Measurements from ENCODE around the gene MYH14. TPM values are rescaled to one million over a fixed set of nuclear protein-coding genes. Genes with fewer than 3 reads are reported as not detected.

Gene MYH14
- total and polyA plus RNA-seq, 9 of the 15 experiments (the other 6 are each of a cell fraction or from before 2014, with no cell fraction given), result 0.04 to 0.86 (median 0.19) TPM; not detected in 2

DNA sequence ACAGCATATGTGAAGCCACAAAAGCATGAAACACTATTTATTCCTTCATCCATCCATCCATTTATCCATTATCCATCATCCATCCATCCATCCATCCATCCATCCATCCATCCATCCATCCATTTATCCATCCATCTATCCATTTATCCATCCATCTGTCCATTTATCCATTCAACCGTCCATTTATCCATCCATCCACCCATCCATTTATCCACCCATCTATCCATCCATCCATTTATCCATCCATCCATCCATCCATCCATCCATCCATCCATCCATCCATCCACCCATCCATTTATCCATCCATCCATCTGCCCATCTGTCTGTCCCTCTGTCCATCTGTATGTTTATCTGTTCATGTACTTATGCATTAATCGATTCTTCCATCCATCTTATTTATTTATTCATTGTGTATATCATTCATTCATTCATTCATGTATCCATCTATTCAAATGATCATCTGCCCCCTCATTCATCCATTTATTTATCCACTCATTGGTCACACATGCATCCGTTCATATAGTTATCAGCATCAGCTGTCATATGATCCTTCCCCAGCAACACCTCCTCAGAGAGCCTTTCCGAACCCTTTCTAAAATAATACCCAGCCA is 7.0 kb upstream of the MYH14 start (continued):
- TF ChIP-seq WHSC1 (IDR thresholded peaks at IDR 0.05; ENCODE audit: low read length) (no peak), POLR2G (IDR thresholded peaks at IDR 0.05; ENCODE audit: low read depth, low read length) (no peak)
- TF ChIP-seq, protein P1, sequence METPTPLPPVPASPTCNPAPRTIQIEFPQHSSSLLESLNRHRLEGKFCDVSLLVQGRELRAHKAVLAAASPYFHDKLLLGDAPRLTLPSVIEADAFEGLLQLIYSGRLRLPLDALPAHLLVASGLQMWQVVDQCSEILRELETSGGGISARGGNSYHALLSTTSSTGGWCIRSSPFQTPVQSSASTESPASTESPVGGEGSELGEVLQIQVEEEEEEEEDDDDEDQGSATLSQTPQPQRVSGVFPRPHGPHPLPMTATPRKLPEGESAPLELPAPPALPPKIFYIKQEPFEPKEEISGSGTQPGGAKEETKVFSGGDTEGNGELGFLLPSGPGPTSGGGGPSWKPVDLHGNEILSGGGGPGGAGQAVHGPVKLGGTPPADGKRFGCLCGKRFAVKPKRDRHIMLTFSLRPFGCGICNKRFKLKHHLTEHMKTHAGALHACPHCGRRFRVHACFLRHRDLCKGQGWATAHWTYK (CRISPR knock-in tag; IDR thresholded peaks at IDR 0.05), result no peak

- no peak for ATAC-seq
- H3K27me3 ChIP-seq (ENCODE audit: control insufficient read depth in 2 of 2, insufficient read depth in 2 of 2, low read length in 2 of 2), result peaks cover 0 to 13% of the 10 kb centered on the region in 2 experiments; a peak in 2 of 5 replicates
- H3K4me1 ChIP-seq (replicated peaks in 1 of 2; ENCODE audit: control insufficient read depth in 2 of 2, insufficient read depth in 2 of 2, low read length in 2 of 2), result no peaks in the 10 kb centered on the region; a peak in 1 of 5 replicates
- no TSS peak for BruUV-seq (replicated peaks)
- no peaks in the 10 kb centered on the region for H3K36me3 ChIP-seq (ENCODE audit: control insufficient read depth, insufficient read depth, low read length)
- no peaks in the 10 kb centered on the region for H3K9me3 ChIP-seq (replicated peaks; ENCODE audit: control insufficient read depth, insufficient read depth, low read depth, low read length)
- DNase-seq (ENCODE audit: extremely low read depth in 1 of 4, low spot score in 3 of 4), result no peak
- H3K4me3 ChIP-seq, result no peak overlapping the region
- ChIA-PET POLR2A (interaction anchor here (0.5 kb wide), 1 partner anchor 1806 kb away, joined by 3 read pairs; the partner anchor contains the start of gene KDELR1), CTCF (ENCODE audit: low intra/inter-chr PET ratio) (no interaction called here)
- H3K4me2 ChIP-seq (ENCODE audit: insufficient read depth, low read length), result no peak overlapping the region
- H3K9ac ChIP-seq (ENCODE audit: insufficient read depth in 1 of 2, low read depth in 2 of 2, low read length in 2 of 2), result no peak overlapping the region
- no peaks in the 10 kb centered on the region for H3K79me2 ChIP-seq (ENCODE audit: control insufficient read depth, insufficient read depth, low read length)
- H4K20me1 ChIP-seq (replicated peaks; ENCODE audit: control insufficient read depth, insufficient read depth, low read length), result no peaks in the 10 kb centered on the region; the same call in 1 of the 2 replicates
- intact Hi-C loops (cut with micrococcal nuclease) (no loop called here), in situ Hi-C loops (cut with MboI) (no loop called here)
- no peak for FAIRE-seq
- peak; percentile 46 for TF ChIP-seq RBM25 (IDR thresholded peaks at IDR 0.05; ENCODE audit: low read depth, low read length, severe bottlenecking)
- TF ChIP-seq, protein P2, sequence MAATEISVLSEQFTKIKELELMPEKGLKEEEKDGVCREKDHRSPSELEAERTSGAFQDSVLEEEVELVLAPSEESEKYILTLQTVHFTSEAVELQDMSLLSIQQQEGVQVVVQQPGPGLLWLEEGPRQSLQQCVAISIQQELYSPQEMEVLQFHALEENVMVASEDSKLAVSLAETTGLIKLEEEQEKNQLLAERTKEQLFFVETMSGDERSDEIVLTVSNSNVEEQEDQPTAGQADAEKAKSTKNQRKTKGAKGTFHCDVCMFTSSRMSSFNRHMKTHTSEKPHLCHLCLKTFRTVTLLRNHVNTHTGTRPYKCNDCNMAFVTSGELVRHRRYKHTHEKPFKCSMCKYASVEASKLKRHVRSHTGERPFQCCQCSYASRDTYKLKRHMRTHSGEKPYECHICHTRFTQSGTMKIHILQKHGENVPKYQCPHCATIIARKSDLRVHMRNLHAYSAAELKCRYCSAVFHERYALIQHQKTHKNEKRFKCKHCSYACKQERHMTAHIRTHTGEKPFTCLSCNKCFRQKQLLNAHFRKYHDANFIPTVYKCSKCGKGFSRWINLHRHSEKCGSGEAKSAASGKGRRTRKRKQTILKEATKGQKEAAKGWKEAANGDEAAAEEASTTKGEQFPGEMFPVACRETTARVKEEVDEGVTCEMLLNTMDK (IDR thresholded peaks at IDR 0.05; ENCODE audit: borderline replicate concordance, insufficient read depth, low read depth, low read length, poor library complexity, severe bottlenecking), result no peak
- no peak overlapping the region for H3K27ac ChIP-seq (ENCODE audit: extremely low read depth, low read depth, low read length)
- no peak overlapping the region for H2AFZ ChIP-seq (ENCODE audit: low read depth, low read length)
- no peaks in the 10 kb centered on the region for H3K9me1 ChIP-seq (ENCODE audit: control insufficient read depth, insufficient read depth, low read length)
- 11% methylated on average over 3 of the region's 3 CpGs for WGBS (ENCODE audit: insufficient coverage, low coverage, missing lambda C conversion rate)
These were observed 6.1 kb upstream of the MYH14 start for GRCh38 chr19:50197348-50197747.

Data from K562 (cell line).